Cardiac fibroblast (primary cell): ENCODE results near the gene TNFAIP2.
A peak's percentile ranks its signal among the peaks of the same experiment; 100 is the strongest.
"Not testable (repeated sequence)": the region's sequence is repeated elsewhere in the genome, so short reads cannot be mapped to it uniquely, and the experiment has no call there.

Experiments
- DNase-seq, 2 donors: peaks; one replicate each; pipeline versions ENCODE4 v3.0.0 to v3.0.0-alpha.2; 2010; ENCODE audit warnings: low read depth in 2 of 2
- H3K4me3 ChIP-seq, 2 donors: replicated peaks in 1 of 2; 1 replicate in 1 of 2; 2 replicates in 1 of 2; pipeline ENCODE4 v1.5.1; 2011; ENCODE audit warnings: low read depth in 2 of 2, low read length in 2 of 2, mild to moderate bottlenecking in 2 of 2, moderate library complexity in 1 of 2
- CTCF ChIP-seq: IDR thresholded peaks from one replicate; pipeline ENCODE4 v1.5.1; 2011; ENCODE audit warnings: low read depth, mild to moderate bottlenecking, low read length, inconsistent platforms

Gene TNFAIP2

GRCh38 chr14:103144085-103144484 lies 20.8 kb downstream of the TNFAIP2 start:
- H3K4me3 ChIP-seq: no peak overlapping the region
- TF ChIP-seq CTCF: no peak
- peak; percentile 61 to 80 for DNase-seq

GRCh38 chr14:103146141-103146709 lies 23.0 kb downstream of the TNFAIP2 start:
- no peak overlapping the region for H3K4me3 ChIP-seq
- TF ChIP-seq CTCF: no peak
- no peak for DNase-seq

GRCh38 chr14:103149351-103150237 lies 26.3 kb downstream of the TNFAIP2 start:
- DNase-seq: no peak
- TF ChIP-seq CTCF: no peak
- H3K4me3 ChIP-seq: no peak overlapping the region

- no peak overlapping the region for H3K4me3 ChIP-seq
- no peak for TF ChIP-seq CTCF
- DNase-seq: peak in 1 of 2 donors; percentile 25
These were observed 28.1 kb downstream of the TNFAIP2 start for GRCh38 chr14:103151270-103151945.

- peak; percentile 54 to 68 for DNase-seq
- no peak for TF ChIP-seq CTCF
- H3K4me3 ChIP-seq: no peak overlapping the region
These were observed 31.7 kb downstream of the TNFAIP2 start for GRCh38 chr14:103155010-103155409.

GRCh38 chr14:103155416-103155815 lies 32.2 kb downstream of the TNFAIP2 start:
- not testable (repeated sequence) for H3K4me3 ChIP-seq, DNase-seq

- no peak for TF ChIP-seq CTCF
- H3K4me3 ChIP-seq: no peak overlapping the region
- DNase-seq: no peak
These were observed 32.6 kb downstream of the TNFAIP2 start for GRCh38 chr14:103155826-103156394.
